ENCODE results near the gene MAML3.
A peak's percentile ranks its signal among the peaks of the same experiment; 100 is the strongest.
"Not testable (repeated sequence)": the region's sequence is repeated elsewhere in the genome, so short reads cannot be mapped to it uniquely, and the experiment has no call there.

Gene MAML3

DNA sequence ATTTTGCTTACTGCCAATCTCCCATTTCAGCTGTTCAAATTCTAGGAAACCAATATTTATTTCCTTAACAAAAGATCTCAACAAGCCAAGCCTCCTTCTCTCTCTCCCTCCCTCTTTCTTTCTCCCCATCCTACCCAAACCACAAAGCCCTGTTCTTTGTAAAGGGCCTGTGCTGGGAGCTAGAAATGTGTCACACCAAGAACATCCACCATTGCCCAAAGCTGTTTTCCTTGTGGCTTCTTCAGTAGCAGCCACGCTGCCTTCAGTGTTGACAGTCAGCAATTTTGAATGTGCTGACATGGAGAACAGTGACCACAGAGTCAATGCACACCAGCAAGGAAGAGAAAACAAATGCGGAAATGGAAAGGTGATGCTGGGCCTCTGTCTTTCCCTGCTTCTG lies 203.0 kb downstream of the MAML3 start:
- Histone ChIP-seq H3K9me3 (ENCODE audit: control extremely low read depth in 1 of 5, control insufficient read depth in 4 of 5, insufficient read depth in 2 of 5, low read depth in 1 of 5, low read length in 4 of 5) (no peaks in the 10 kb centered on the region), H3K27me3 (replicated peaks in 2 of 5; ENCODE audit: control insufficient read depth in 4 of 5, insufficient read depth in 5 of 5, low read length in 4 of 5) (no peaks in the 10 kb centered on the region), H3K36me3 (ENCODE audit: control insufficient read depth in 4 of 4, insufficient read depth in 4 of 4, low read length in 3 of 4) (no peaks in the 10 kb centered on the region), H3K4me3 (ENCODE audit: control insufficient read depth in 1 of 7, extremely low read depth in 1 of 7, insufficient read depth in 4 of 7, low read depth in 2 of 7, low read length in 6 of 7) (peak overlapping the region in 1 of 7 experiments; percentile 1), H3K27ac (ENCODE audit: insufficient read depth in 1 of 2, low read depth in 1 of 2, low read length in 2 of 2, poor library complexity in 1 of 2, severe bottlenecking in 2 of 2) (no peak overlapping the region), H3K4me1 (ENCODE audit: control extremely low read depth in 1 of 4, control insufficient read depth in 4 of 4, insufficient read depth in 4 of 4, low read length in 3 of 4) (peaks cover 2 to 47% (median 28%) of the 10 kb centered on the region in 4 experiments)
- 39% methylated on average over 2 of the region's 2 CpGs for WGBS (ENCODE audit: insufficient coverage)
- ChIA-PET POLR2A (no interaction called here), CTCF (interaction anchor here (0.7 to 1.7 kb wide), 4 partner anchors 9 to 123 kb away, joined by 3 to 6 read pairs (median 4); no protein-coding TSS in a partner anchor)
- DNase-seq: peak in 2 of 3 donors; percentile 64 to 75

DNA sequence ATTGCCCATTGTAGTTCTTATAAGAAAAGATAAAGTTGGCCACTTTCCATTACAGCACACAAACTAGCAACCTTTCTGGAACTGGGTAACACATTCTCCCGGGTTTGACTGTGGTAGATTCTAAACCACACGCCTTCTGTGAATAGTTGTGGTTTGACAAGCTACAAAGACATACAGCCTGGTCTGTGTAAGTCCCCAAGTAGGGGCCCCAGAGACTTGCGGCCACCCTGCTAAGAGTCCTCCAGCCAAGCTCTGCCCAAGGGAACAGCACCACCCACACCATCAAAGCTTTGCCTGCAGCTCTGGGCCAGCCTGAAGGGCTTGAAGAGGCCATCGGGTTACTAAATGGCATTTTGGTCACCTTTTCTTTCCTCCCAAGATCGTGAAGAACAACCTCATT lies 203.4 kb downstream of the MAML3 start:
- H3K4me3 ChIP-seq (ENCODE audit: control insufficient read depth in 1 of 7, extremely low read depth in 1 of 7, insufficient read depth in 4 of 7, low read depth in 2 of 7, low read length in 6 of 7): peak overlapping the region in 1 of 7 experiments; percentile 1
- DNase-seq: peak in 2 of 3 donors; percentile 84 to 89
- no peaks in the 10 kb centered on the region for H3K9me3 ChIP-seq (ENCODE audit: control extremely low read depth in 1 of 5, control insufficient read depth in 4 of 5, insufficient read depth in 2 of 5, low read depth in 1 of 5, low read length in 4 of 5)
- WGBS (ENCODE audit: insufficient coverage): 23% methylated on average over 3 of the region's 5 CpGs
- peaks cover 2 to 47% (median 28%) of the 10 kb centered on the region in 4 experiments for H3K4me1 ChIP-seq (ENCODE audit: control extremely low read depth in 1 of 4, control insufficient read depth in 4 of 4, insufficient read depth in 4 of 4, low read length in 3 of 4)
- H3K36me3 ChIP-seq (ENCODE audit: control insufficient read depth in 4 of 4, insufficient read depth in 4 of 4, low read length in 3 of 4): no peaks in the 10 kb centered on the region
- ChIA-PET POLR2A (no interaction called here), CTCF (interaction anchor here (0.7 to 1.7 kb wide), 4 partner anchors 9 to 122 kb away, joined by 3 to 6 read pairs (median 4); no protein-coding TSS in a partner anchor)
- no peaks in the 10 kb centered on the region for H3K27me3 ChIP-seq (replicated peaks in 2 of 5; ENCODE audit: control insufficient read depth in 4 of 5, insufficient read depth in 5 of 5, low read length in 4 of 5)
- no peak overlapping the region for H3K27ac ChIP-seq (ENCODE audit: insufficient read depth in 1 of 2, low read depth in 1 of 2, low read length in 2 of 2, poor library complexity in 1 of 2, severe bottlenecking in 2 of 2)

DNA sequence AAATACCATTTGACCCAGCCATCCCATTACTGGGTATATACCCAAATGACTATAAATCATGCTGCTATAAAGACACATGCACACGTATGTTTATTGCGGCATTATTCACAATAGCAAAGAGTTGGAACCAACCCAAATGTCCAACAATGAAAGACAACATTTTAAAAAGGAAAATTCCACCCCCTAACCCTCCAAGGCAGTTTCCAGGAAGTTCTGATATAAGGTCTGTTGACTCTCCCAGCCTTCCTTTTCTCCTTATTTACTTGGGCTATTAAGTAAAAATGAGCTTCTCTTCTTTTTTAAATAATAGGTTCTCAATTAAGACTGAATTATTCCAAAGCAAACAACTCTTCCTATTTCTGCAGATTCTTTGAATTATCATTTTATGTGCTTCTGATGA lies 209.1 kb downstream of the MAML3 start:
- H3K27me3 ChIP-seq (replicated peaks in 2 of 5; ENCODE audit: control insufficient read depth in 4 of 5, insufficient read depth in 5 of 5, low read length in 4 of 5); H3K9me3 ChIP-seq (ENCODE audit: control extremely low read depth in 1 of 5, control insufficient read depth in 4 of 5, insufficient read depth in 2 of 5, low read depth in 1 of 5, low read length in 4 of 5); DNase-seq; POLR2A ChIA-PET; H3K27ac ChIP-seq (ENCODE audit: insufficient read depth in 1 of 2, low read depth in 1 of 2, low read length in 2 of 2, poor library complexity in 1 of 2, severe bottlenecking in 2 of 2); H3K4me3 ChIP-seq (ENCODE audit: control insufficient read depth in 1 of 7, extremely low read depth in 1 of 7, insufficient read depth in 4 of 7, low read depth in 2 of 7, low read length in 6 of 7); H3K36me3 ChIP-seq (ENCODE audit: control insufficient read depth in 4 of 4, insufficient read depth in 4 of 4, low read length in 3 of 4): not testable (repeated sequence)
- H3K4me1 ChIP-seq (ENCODE audit: control extremely low read depth in 1 of 4, control insufficient read depth in 4 of 4, insufficient read depth in 4 of 4, low read length in 3 of 4): peaks cover 0 to 18% (median 5%) of the 10 kb centered on the region in 4 experiments
- CTCF ChIA-PET: interaction anchor here (0.9 kb wide), 1 partner anchor 415 kb away, joined by 3 read pairs; no protein-coding TSS in a partner anchor
- WGBS (ENCODE audit: insufficient coverage): no CpG with 5 or more reads among the region's 2 CpGs

DNA sequence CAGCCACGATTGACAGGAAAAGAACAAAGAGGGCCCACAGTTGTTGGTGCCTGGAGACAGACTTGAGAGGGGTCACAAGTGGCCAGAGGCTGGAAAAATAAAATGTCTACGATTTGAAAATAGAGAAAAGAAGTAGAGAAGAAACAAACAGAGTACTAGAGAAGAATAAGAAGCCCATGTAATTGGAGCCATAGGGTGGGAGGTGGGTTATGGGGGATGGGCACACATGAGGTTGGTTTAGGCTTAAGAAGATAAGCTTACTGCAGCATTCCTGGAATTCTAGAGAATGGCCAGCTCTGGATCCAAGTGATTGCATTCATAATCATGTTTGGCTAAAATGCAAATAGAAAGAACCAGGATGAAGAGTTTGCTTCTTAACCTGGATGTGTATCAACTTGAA lies 210.7 kb downstream of the MAML3 start:
- ChIA-PET CTCF (no interaction called here), POLR2A (no interaction called here)
- no peaks in the 10 kb centered on the region for H3K27me3 ChIP-seq (replicated peaks in 2 of 5; ENCODE audit: control insufficient read depth in 4 of 5, insufficient read depth in 5 of 5, low read length in 4 of 5)
- 70% methylated on average over 2 of the region's 2 CpGs for WGBS (ENCODE audit: insufficient coverage)
- H3K4me1 ChIP-seq (ENCODE audit: control extremely low read depth in 1 of 4, control insufficient read depth in 4 of 4, insufficient read depth in 4 of 4, low read length in 3 of 4): peaks cover 0 to 18% (median 5%) of the 10 kb centered on the region in 4 experiments
- no peak overlapping the region for H3K27ac ChIP-seq (ENCODE audit: insufficient read depth in 1 of 2, low read depth in 1 of 2, low read length in 2 of 2, poor library complexity in 1 of 2, severe bottlenecking in 2 of 2)
- DNase-seq: no peak
- H3K36me3 ChIP-seq (ENCODE audit: control insufficient read depth in 4 of 4, insufficient read depth in 4 of 4, low read length in 3 of 4): no peaks in the 10 kb centered on the region
- no peak overlapping the region for H3K4me3 ChIP-seq (ENCODE audit: control insufficient read depth in 1 of 7, extremely low read depth in 1 of 7, insufficient read depth in 4 of 7, low read depth in 2 of 7, low read length in 6 of 7)
- H3K9me3 ChIP-seq (ENCODE audit: control extremely low read depth in 1 of 5, control insufficient read depth in 4 of 5, insufficient read depth in 2 of 5, low read depth in 1 of 5, low read length in 4 of 5): peaks cover 0 to 1% (median 0%) of the 10 kb centered on the region in 5 experiments

DNA sequence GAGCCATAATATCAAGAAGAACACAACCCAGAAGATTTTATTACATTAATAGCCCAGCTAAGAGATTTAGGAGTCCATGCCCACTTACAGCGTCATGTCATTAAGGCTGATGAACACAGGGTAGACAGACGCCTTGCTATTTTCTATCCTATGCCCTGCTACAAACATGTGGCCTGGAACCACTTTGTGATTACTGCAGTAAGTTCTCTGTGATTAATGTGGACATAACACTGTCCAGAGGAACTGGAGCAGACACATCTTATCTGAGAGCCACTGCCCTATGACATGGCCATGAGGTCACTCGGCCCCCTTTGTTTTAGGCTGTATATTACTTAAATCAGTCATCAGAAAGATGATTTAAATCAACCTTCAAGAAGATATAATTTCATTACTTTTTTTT lies 211.7 kb downstream of the MAML3 start:
- H3K36me3 ChIP-seq (ENCODE audit: control insufficient read depth in 4 of 4, insufficient read depth in 4 of 4, low read length in 3 of 4): no peaks in the 10 kb centered on the region
- CTCF ChIA-PET: interaction anchor here (2.2 kb wide), 1 partner anchor 27 kb away, joined by 5 read pairs; no protein-coding TSS in a partner anchor
- no peak overlapping the region for H3K27ac ChIP-seq (ENCODE audit: insufficient read depth in 1 of 2, low read depth in 1 of 2, low read length in 2 of 2, poor library complexity in 1 of 2, severe bottlenecking in 2 of 2)
- WGBS (ENCODE audit: insufficient coverage): 100% methylated on average over 1 of the region's 3 CpGs
- peaks cover 0 to 12% (median 5%) of the 10 kb centered on the region in 4 experiments for H3K4me1 ChIP-seq (ENCODE audit: control extremely low read depth in 1 of 4, control insufficient read depth in 4 of 4, insufficient read depth in 4 of 4, low read length in 3 of 4)
- POLR2A ChIA-PET: no interaction called here
- H3K9me3 ChIP-seq (ENCODE audit: control extremely low read depth in 1 of 5, control insufficient read depth in 4 of 5, insufficient read depth in 2 of 5, low read depth in 1 of 5, low read length in 4 of 5): peaks cover 0 to 1% (median 0%) of the 10 kb centered on the region in 5 experiments
- no peaks in the 10 kb centered on the region for H3K27me3 ChIP-seq (replicated peaks in 2 of 5; ENCODE audit: control insufficient read depth in 4 of 5, insufficient read depth in 5 of 5, low read length in 4 of 5)
- no peak for DNase-seq
- H3K4me3 ChIP-seq (ENCODE audit: control insufficient read depth in 1 of 7, extremely low read depth in 1 of 7, insufficient read depth in 4 of 7, low read depth in 2 of 7, low read length in 6 of 7): no peak overlapping the region

DNA sequence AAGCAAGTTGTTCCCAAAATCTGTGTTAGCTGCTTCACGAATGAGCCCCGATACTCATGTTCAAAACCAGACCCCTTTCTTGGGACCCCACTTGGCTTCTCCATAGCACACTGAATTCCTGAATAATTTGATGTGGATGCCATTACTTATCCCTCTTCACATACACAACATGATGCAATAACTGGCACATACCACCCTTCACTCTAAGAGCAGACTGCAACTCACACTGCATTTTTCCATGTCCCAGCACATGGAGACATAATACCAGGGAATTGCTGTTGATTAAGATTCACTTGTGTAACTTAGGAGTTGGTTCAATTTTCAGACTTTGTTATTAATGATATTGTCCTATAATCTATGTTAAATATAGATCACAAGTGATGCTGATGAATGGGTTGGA lies 213.4 kb downstream of the MAML3 start:
- ChIA-PET CTCF (interaction anchor here (1.0 to 2.2 kb wide), 2 partner anchors 11 to 26 kb away, joined by 5 read pairs; no protein-coding TSS in a partner anchor), POLR2A (interaction anchor here (0.5 kb wide), 1 partner anchor 192 kb away, joined by 3 read pairs; no protein-coding TSS in a partner anchor)
- no peak overlapping the region for H3K27ac ChIP-seq (ENCODE audit: insufficient read depth in 1 of 2, low read depth in 1 of 2, low read length in 2 of 2, poor library complexity in 1 of 2, severe bottlenecking in 2 of 2)
- 100% methylated on average over 2 of the region's 2 CpGs for WGBS (ENCODE audit: insufficient coverage)
- no peaks in the 10 kb centered on the region for H3K36me3 ChIP-seq (ENCODE audit: control insufficient read depth in 4 of 4, insufficient read depth in 4 of 4, low read length in 3 of 4)
- H3K9me3 ChIP-seq (ENCODE audit: control extremely low read depth in 1 of 5, control insufficient read depth in 4 of 5, insufficient read depth in 2 of 5, low read depth in 1 of 5, low read length in 4 of 5): peaks cover 0 to 1% (median 0%) of the 10 kb centered on the region in 5 experiments
- DNase-seq: no peak
- H3K4me3 ChIP-seq (ENCODE audit: control insufficient read depth in 1 of 7, extremely low read depth in 1 of 7, insufficient read depth in 4 of 7, low read depth in 2 of 7, low read length in 6 of 7): no peak overlapping the region
- H3K4me1 ChIP-seq (ENCODE audit: control extremely low read depth in 1 of 4, control insufficient read depth in 4 of 4, insufficient read depth in 4 of 4, low read length in 3 of 4): peaks cover 0 to 3% (median 0%) of the 10 kb centered on the region in 4 experiments
- H3K27me3 ChIP-seq (replicated peaks in 2 of 5; ENCODE audit: control insufficient read depth in 4 of 5, insufficient read depth in 5 of 5, low read length in 4 of 5): no peaks in the 10 kb centered on the region

DNA sequence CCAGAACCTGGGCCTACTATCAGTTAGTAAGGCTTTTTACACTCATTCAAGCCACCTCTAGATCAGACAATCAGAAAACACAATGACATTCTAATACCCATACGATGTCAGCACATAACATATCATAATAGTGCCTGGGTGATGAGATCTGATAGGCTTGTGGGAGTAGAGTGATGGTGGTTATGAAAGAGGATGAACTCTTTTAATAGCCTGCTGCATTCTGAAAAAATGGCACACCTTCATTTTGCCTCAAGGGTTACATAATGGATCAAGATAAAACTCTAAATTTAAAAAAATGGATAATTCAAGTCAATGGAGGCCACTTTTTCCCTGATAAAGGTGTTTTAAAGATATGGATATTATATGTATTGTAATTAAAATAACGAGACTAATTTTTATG lies 215.6 kb downstream of the MAML3 start:
- no peaks in the 10 kb centered on the region for H3K27me3 ChIP-seq (replicated peaks in 2 of 5; ENCODE audit: control insufficient read depth in 4 of 5, insufficient read depth in 5 of 5, low read length in 4 of 5)
- no CpG with 5 or more reads among the region's 2 CpGs for WGBS (ENCODE audit: insufficient coverage)
- CTCF ChIA-PET: no interaction called here
- no peaks in the 10 kb centered on the region for H3K9me3 ChIP-seq (ENCODE audit: control extremely low read depth in 1 of 5, control insufficient read depth in 4 of 5, insufficient read depth in 2 of 5, low read depth in 1 of 5, low read length in 4 of 5)
- no peak overlapping the region for H3K4me3 ChIP-seq (ENCODE audit: control insufficient read depth in 1 of 7, extremely low read depth in 1 of 7, insufficient read depth in 4 of 7, low read depth in 2 of 7, low read length in 6 of 7)
- H3K36me3 ChIP-seq (ENCODE audit: control insufficient read depth in 4 of 4, insufficient read depth in 4 of 4, low read length in 3 of 4): no peaks in the 10 kb centered on the region
- POLR2A ChIA-PET: no interaction called here
- no peak overlapping the region for H3K27ac ChIP-seq (ENCODE audit: insufficient read depth in 1 of 2, low read depth in 1 of 2, low read length in 2 of 2, poor library complexity in 1 of 2, severe bottlenecking in 2 of 2)
- H3K4me1 ChIP-seq (ENCODE audit: control extremely low read depth in 1 of 4, control insufficient read depth in 4 of 4, insufficient read depth in 4 of 4, low read length in 3 of 4): peaks cover 0 to 2% (median 0%) of the 10 kb centered on the region in 4 experiments
- no peak for DNase-seq
